Pancreas (tissue), 10 donors: ENCODE data around the gene AURKAIP1. TPM values are rescaled to one million over a fixed set of nuclear protein-coding genes. Genes with fewer than 3 reads are reported as not detected.

ENCODE experiments used
- ATAC-seq, 4 donors: fragments of 200-7000 bp; cut with Tn5 transposase; one replicate each; pipeline versions ENCODE4 v1.8.0 to v1.9.1; 2020; ENCODE audit warnings: mild to moderate bottlenecking in 4 of 4, moderate library complexity in 4 of 4
- DNase-seq, 6 donors: peaks; one replicate each; pipeline ENCODE4 v3.0.0-alpha.2; 2020
- FAIRE-seq: peaks from 2 replicates; lab custom pipeline; 2012; peaks lifted over from hg19 to GRCh38; lab: Jason Lieb, UNC
- H3K27ac ChIP-seq, 4 donors: fragments of 200-600 bp; sonication (generic); 1 replicate in 3 of 4; 2 replicates in 1 of 4; pipeline versions ENCODE4 v1.5.0 to v1.8.0; 2020
- H3K27me3 ChIP-seq, 4 donors: fragments of 200-600 bp; one replicate each; pipeline ENCODE4 v1.8.0; 2021
- H3K36me3 ChIP-seq, 3 donors: fragments of 200-600 bp; sonication (generic) in 1 of 3; one replicate each; pipeline versions ENCODE4 v1.5.0 to v1.8.0; 2020 to 2021
- H3K4me1 ChIP-seq, 3 donors: fragments of 200-600 bp; one replicate each; pipeline ENCODE4 v1.8.0; 2021
- H3K4me3 ChIP-seq, 4 donors: fragments of 200-600 bp; sonication (generic) in 2 of 4; one replicate each; pipeline versions ENCODE4 v1.5.0 to v1.8.0; 2020 to 2021
- H3K9me3 ChIP-seq, 4 donors: fragments of 200-600 bp; one replicate each; pipeline ENCODE4 v1.8.0; 2021
- WGBS, 2 donors: extraction: QIAGEN DNeasy Blood & Tissue Kit; methylation state at CpG; one replicate each; pipeline ENCODE4 v1.1.7; 2013; 5-methylcytosine and 5-hydroxymethylcytosine counted together
- intact Hi-C, 3 donors: fragments of 100-400 bp; cut with DNase I; formaldehyde crosslinking; loops; one replicate each; pipeline versions ENCODE4 v1.11.1 to v1.14.2; 2022
- microRNA-seq, 2 donors: library from miRNA; unstranded; fragments of <30 nt; microRNA quantifications; one replicate each; pipeline versions ENCODE4 to v1.1.0, GENCODE V29; 2019 to 2020
- polyA plus RNA-seq, 2 donors: library from polyadenylated mRNA; stranded (reverse); fragments of 200-250 nt; gene quantifications; one replicate each; pipeline ENCODE4 v1.2.3, GENCODE V29; 2013
- total RNA-seq, 6 donors: library from RNA; stranded (reverse); fragmentation: NEBNext Ultra II Directional in 4 of 6; extraction: Animal tissue kit (Norgen Biotek cat#: 25700) in 4 of 6; gene quantifications; one replicate each; pipeline versions ENCODE4 v1.2.1 to v1.2.4, GENCODE V29; 2021 to 2023
- TF ChIP-seq, protein P1 (sequence below), 4 donors: fragments of 200-600 bp; sonication (generic) in 3 of 4; IDR thresholded peaks; one replicate each; pipeline versions ENCODE4 v1.5.0 to v1.8.0; 2021; ENCODE audit warnings: antibody characterized with exemption in 4 of 4
- donor health status: healthy with polysubstance abuse.
- donor health status: DM: no; HTN: no; CAD: no; lungs with moderate emphysema.
- donor health status: DM: no; HTN: no; CAD: no.
- donor health status: control.
- donor health status: control.
- donor health status: Bipolar disorder and iron deficiency.
- donor health status: DM: yes; HTN: yes; CAD: no.
- donor health status: DM: no; HTN: no; CAD: no.
- donor health status: DM: no; HTN: no; CAD: no.
- donor health status: DM: yes; HTN: yes; CAD: no.

The AURKAIP1 gene
- total and polyA plus RNA-seq, 8 donors, result 52.8 to 161 (median 64.9) TPM

- Histone ChIP-seq H3K27ac (no peak overlapping the region), H3K27me3 (no peaks in the 10 kb centered on the region), H3K4me1 (peaks cover 6 to 19% (median 18%) of the 10 kb centered on the region in 3 donors), H3K36me3 (no peaks in the 10 kb centered on the region), H3K4me3 (peak overlapping the region in 2 of 4 donors; percentile 93 to 98), H3K9me3 (no peaks in the 10 kb centered on the region)
- FAIRE-seq (no peak), ATAC-seq (no peak), DNase-seq (no peak)
- TF ChIP-seq, protein P1, sequence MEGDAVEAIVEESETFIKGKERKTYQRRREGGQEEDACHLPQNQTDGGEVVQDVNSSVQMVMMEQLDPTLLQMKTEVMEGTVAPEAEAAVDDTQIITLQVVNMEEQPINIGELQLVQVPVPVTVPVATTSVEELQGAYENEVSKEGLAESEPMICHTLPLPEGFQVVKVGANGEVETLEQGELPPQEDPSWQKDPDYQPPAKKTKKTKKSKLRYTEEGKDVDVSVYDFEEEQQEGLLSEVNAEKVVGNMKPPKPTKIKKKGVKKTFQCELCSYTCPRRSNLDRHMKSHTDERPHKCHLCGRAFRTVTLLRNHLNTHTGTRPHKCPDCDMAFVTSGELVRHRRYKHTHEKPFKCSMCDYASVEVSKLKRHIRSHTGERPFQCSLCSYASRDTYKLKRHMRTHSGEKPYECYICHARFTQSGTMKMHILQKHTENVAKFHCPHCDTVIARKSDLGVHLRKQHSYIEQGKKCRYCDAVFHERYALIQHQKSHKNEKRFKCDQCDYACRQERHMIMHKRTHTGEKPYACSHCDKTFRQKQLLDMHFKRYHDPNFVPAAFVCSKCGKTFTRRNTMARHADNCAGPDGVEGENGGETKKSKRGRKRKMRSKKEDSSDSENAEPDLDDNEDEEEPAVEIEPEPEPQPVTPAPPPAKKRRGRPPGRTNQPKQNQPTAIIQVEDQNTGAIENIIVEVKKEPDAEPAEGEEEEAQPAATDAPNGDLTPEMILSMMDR (IDR thresholded peaks at IDR 0.05), result no peak
- 54 to 56% methylated on average over 8 of the region's 8 CpGs for WGBS, 2 donors
- intact Hi-C loops, result no loop called here
Observed at GRCh38 chr1:1326075-1326605, 48.9 kb downstream of the AURKAIP1 start.

GRCh38 chr1:1325288-1326074, 49.5 kb downstream of the AURKAIP1 start:
- peak; percentile 49 to 67 (median 60) for ATAC-seq
- intact Hi-C loops, result no loop called here
- H3K9me3 ChIP-seq, result no peaks in the 10 kb centered on the region
- peaks cover 6 to 19% (median 18%) of the 10 kb centered on the region in 3 donors for H3K4me1 ChIP-seq
- H3K27me3 ChIP-seq, result no peaks in the 10 kb centered on the region
- H3K27ac ChIP-seq, result peak overlapping the region; percentile 81 to 90 (median 84)
- H3K36me3 ChIP-seq, result no peaks in the 10 kb centered on the region
- WGBS, 2 donors, result 13 to 15% methylated on average over 13 to 16 of the region's 16 CpGs
- TF ChIP-seq, protein P1 (IDR thresholded peaks at IDR 0.05), result no peak
- peak in 1 of 6 donors; percentile 73 for DNase-seq
- no peak for FAIRE-seq
- H3K4me3 ChIP-seq, result peak overlapping the region; percentile 93 to 99 (median 97)

DNA sequence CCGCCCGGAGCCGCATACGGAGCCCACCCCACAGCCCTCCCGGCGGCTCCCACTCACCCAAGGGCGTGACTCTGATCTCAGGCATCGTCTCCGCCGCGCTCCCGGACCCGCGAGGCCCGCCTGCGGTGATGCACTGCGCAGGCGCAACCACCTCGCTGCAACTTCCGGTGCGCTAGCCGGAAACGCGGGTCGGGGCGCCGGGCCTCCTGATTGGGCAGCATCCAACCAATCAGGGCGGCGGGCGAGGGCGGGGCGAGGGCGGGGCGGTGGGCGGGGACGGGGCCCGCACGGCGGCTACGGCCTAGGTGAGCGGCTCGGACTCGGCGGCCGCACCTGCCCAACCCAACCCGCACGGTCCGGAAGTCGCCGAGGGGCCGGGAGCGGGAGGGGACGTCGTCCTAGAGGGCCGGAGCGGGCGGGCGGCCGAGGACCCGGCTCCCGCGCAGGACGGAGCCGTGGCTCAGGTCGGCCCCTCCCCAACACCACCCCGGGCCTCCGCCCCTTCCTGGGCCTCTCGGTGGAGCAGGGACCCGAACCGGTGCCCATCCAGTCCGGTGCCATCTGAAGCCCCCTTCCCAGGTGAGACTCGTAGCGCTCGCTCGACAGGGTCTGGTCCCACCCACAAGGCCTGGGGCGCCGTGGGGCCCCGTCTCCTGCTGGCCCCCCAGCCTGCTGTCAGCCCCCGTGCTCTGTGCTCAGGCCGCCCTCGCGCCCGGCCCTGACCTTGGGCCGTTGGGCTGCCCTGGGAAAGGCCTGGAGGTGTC, 50.3 kb downstream of the AURKAIP1 start, which contains the start of the genes CPTP and INTS11:
Gene CPTP (plus strand): TSS at position 279 of the 764 bp plus-strand sequence. CDS start 2,109 bp downstream, outside the sequence.
Gene INTS11 (minus strand): TSS at position 137 of the 764 bp plus-strand sequence. CDS start 52 bp downstream, at position 85.
- peak; percentile 92 to 99 (median 96) for DNase-seq
- ATAC-seq, result peak; percentile 86 to 95 (median 90)
- Histone ChIP-seq H3K36me3 (no peaks in the 10 kb centered on the region), H3K4me1 (peaks cover 6 to 19% (median 18%) of the 10 kb centered on the region in 3 donors), H3K9me3 (no peaks in the 10 kb centered on the region), H3K27ac (peak within 1 kb of the TSS; percentile 81 to 90 (median 84)), H3K27me3 (no peaks in the 10 kb centered on the region), H3K4me3 (peak within 1 kb of the TSS; percentile 93 to 99 (median 97))
- intact Hi-C loops, result no loop called here
- TF ChIP-seq, protein P1 (IDR thresholded peaks at IDR 0.05), result no peak
- 0% methylated on average over 49 to 84 of the region's 84 CpGs for WGBS, 2 donors
- no peak for FAIRE-seq

- intact Hi-C loops, result no loop called here
- no peak for DNase-seq
- peak in 2 of 4 donors; percentile 2 to 18 for ATAC-seq
- H3K36me3 ChIP-seq, result no peaks in the 10 kb centered on the region
- no peaks in the 10 kb centered on the region for H3K9me3 ChIP-seq
- WGBS, 2 donors, result 0 to 1% methylated on average over 19 to 40 of the region's 41 CpGs
- peaks cover 6 to 19% (median 18%) of the 10 kb centered on the region in 3 donors for H3K4me1 ChIP-seq
- H3K4me3 ChIP-seq, result peak overlapping the region; percentile 93 to 99 (median 97)
- TF ChIP-seq, protein P1 (IDR thresholded peaks at IDR 0.05), result no peak
- no peak for FAIRE-seq
- peak overlapping the region; percentile 23 to 90 (median 55) for H3K27ac ChIP-seq
- H3K27me3 ChIP-seq, result no peaks in the 10 kb centered on the region
Observed at GRCh38 chr1:1324084-1324523, 50.9 kb downstream of the AURKAIP1 start.

Small RNA genes within 50 kb of the gene (microRNA-seq; reads per million reads assigned to microRNA genes)
- gene MIR6808, result 0 reads per million in 2 donors

Other genes starting within 250 kb of the AURKAIP1 start
- under 1 TPM in 5 of 6 donors, not detected in 1; 0.20 to 0.51 (median 0.38) TPM for gene TTLL10, start 201.3 kb downstream of the AURKAIP1 start, total RNA-seq
- 1 to 10 TPM; 1.0 to 1.6 TPM for gene TTLL10, start 201.3 kb downstream of the AURKAIP1 start, polyA plus RNA-seq
- gene TNFRSF18, start 168.6 kb downstream of the AURKAIP1 start, total RNA-seq, result under 1 TPM in 3 of 6 donors, not detected in 3; 0.32 to 0.34 (median 0.34) TPM
- gene TNFRSF18, start 168.6 kb downstream of the AURKAIP1 start, polyA plus RNA-seq, result 1 to 10 TPM; 1.1 to 1.2 TPM
- gene TNFRSF4, start 161.1 kb downstream of the AURKAIP1 start, total RNA-seq, result 1 to 10 TPM in 3 of 6 donors, under 1 TPM in 3; 0.26 to 1.6 (median 0.86) TPM
- 1 to 10 TPM; 2.8 to 5.0 TPM for gene TNFRSF4, start 161.1 kb downstream of the AURKAIP1 start, polyA plus RNA-seq
- 10 to 100 TPM; 68.3 to 99.4 (median 74.2) TPM for gene SDF4, start 143.2 kb downstream of the AURKAIP1 start, total RNA-seq
- 10 to 100 TPM; 74.0 to 96.6 TPM for gene SDF4, start 143.2 kb downstream of the AURKAIP1 start, polyA plus RNA-seq
- 10 to 100 TPM in 3 of 6 donors, 1 to 10 TPM in 3; 6.2 to 13.4 (median 9.0) TPM for gene B3GALT6, start 143.0 kb downstream of the AURKAIP1 start, total RNA-seq
- 1 to 10 TPM; 8.7 to 8.9 TPM for gene B3GALT6, start 143.0 kb downstream of the AURKAIP1 start, polyA plus RNA-seq
- 1 to 10 TPM in 3 of 6 donors, under 1 TPM in 3; 0.43 to 1.7 (median 0.93) TPM for gene C1QTNF12, start 128.5 kb downstream of the AURKAIP1 start, total RNA-seq
- 1 to 10 TPM; 2.5 to 4.8 TPM for gene C1QTNF12, start 128.5 kb downstream of the AURKAIP1 start, polyA plus RNA-seq
- gene UBE2J2, start 101.4 kb downstream of the AURKAIP1 start, total RNA-seq, result 10 to 100 TPM; 20.8 to 30.4 (median 22.3) TPM
- 10 to 100 TPM; 34.1 to 44.5 TPM for gene UBE2J2, start 101.4 kb downstream of the AURKAIP1 start, polyA plus RNA-seq
- gene SCNN1D, start 94.8 kb downstream of the AURKAIP1 start, total RNA-seq, result 1 to 10 TPM in 5 of 6 donors, under 1 TPM in 1; 0.66 to 6.1 (median 1.6) TPM
- gene SCNN1D, start 94.8 kb downstream of the AURKAIP1 start, polyA plus RNA-seq, result 10 to 100 TPM; 20.6 to 22.0 TPM
- 10 to 100 TPM; 15.2 to 31.4 (median 18.7) TPM for gene ACAP3, start 67.3 kb downstream of the AURKAIP1 start, total RNA-seq
- gene ACAP3, start 67.3 kb downstream of the AURKAIP1 start, polyA plus RNA-seq, result 100 to 1,000 TPM in 1 of 2 donors, 10 to 100 TPM in 1; 76.0 to 133 TPM
- gene PUSL1, start 66.6 kb downstream of the AURKAIP1 start, total RNA-seq, result 10 to 100 TPM in 2 of 6 donors, 1 to 10 TPM in 4; 7.5 to 11.3 (median 9.7) TPM
- gene PUSL1, start 66.6 kb downstream of the AURKAIP1 start, polyA plus RNA-seq, result 10 to 100 TPM; 14.6 to 23.2 TPM
- 10 to 100 TPM; 33.4 to 60.5 (median 56.8) TPM for gene INTS11, start 50.5 kb downstream of the AURKAIP1 start, total RNA-seq
- gene INTS11, start 50.5 kb downstream of the AURKAIP1 start, polyA plus RNA-seq, result 100 to 1,000 TPM; 268 to 311 TPM
- gene CPTP, start 50.4 kb downstream of the AURKAIP1 start, total RNA-seq, result 10 to 100 TPM in 5 of 6 donors, 1 to 10 TPM in 1; 8.0 to 14.8 (median 10.7) TPM
- 10 to 100 TPM; 11.3 to 22.0 TPM for gene CPTP, start 50.4 kb downstream of the AURKAIP1 start, polyA plus RNA-seq
- gene TAS1R3, start 43.9 kb downstream of the AURKAIP1 start, total RNA-seq, result under 1 TPM; 0.04 to 0.41 (median 0.08) TPM
- under 1 TPM; 0.21 to 0.34 TPM for gene TAS1R3, start 43.9 kb downstream of the AURKAIP1 start, polyA plus RNA-seq
- 10 to 100 TPM; 30.6 to 54.0 (median 48.3) TPM for gene DVL1, start 25.8 kb downstream of the AURKAIP1 start, total RNA-seq
- gene DVL1, start 25.8 kb downstream of the AURKAIP1 start, polyA plus RNA-seq, result 100 to 1,000 TPM in 1 of 2 donors, 10 to 100 TPM in 1; 80.5 to 103 TPM
- 10 to 100 TPM in 3 of 6 donors, 1 to 10 TPM in 3; 1.6 to 35.8 (median 7.6) TPM for gene MXRA8, start 16.7 kb downstream of the AURKAIP1 start, total RNA-seq
- gene MXRA8, start 16.7 kb downstream of the AURKAIP1 start, polyA plus RNA-seq, result 10 to 100 TPM; 16.8 to 17.6 TPM
- gene CCNL2, start 24.1 kb upstream of the AURKAIP1 start, total RNA-seq, result 100 to 1,000 TPM in 1 of 6 donors, 10 to 100 TPM in 5; 49.2 to 124 (median 77.1) TPM
- 100 to 1,000 TPM; 270 to 409 TPM for gene CCNL2, start 24.1 kb upstream of the AURKAIP1 start, polyA plus RNA-seq
- 10 to 100 TPM; 42.1 to 71.8 (median 49.1) TPM for gene MRPL20, start 32.1 kb upstream of the AURKAIP1 start, total RNA-seq
- gene MRPL20, start 32.1 kb upstream of the AURKAIP1 start, polyA plus RNA-seq, result 100 to 1,000 TPM in 1 of 2 donors, 10 to 100 TPM in 1; 69.0 to 121 TPM
- 10 to 100 TPM in 3 of 6 donors, 1 to 10 TPM in 3; 2.3 to 16.1 (median 10.7) TPM for gene ANKRD65, start 46.1 kb upstream of the AURKAIP1 start, total RNA-seq
- 10 to 100 TPM; 22.1 to 41.8 TPM for gene ANKRD65, start 46.1 kb upstream of the AURKAIP1 start, polyA plus RNA-seq
- gene VWA1, start 60.5 kb upstream of the AURKAIP1 start, total RNA-seq, result 100 to 1,000 TPM in 2 of 6 donors, 10 to 100 TPM in 4; 25.4 to 138 (median 52.9) TPM
- gene VWA1, start 60.5 kb upstream of the AURKAIP1 start, polyA plus RNA-seq, result 10 to 100 TPM; 53.3 to 58.7 TPM
- 1 to 10 TPM; 2.4 to 9.5 (median 5.8) TPM for gene ATAD3C, start 74.5 kb upstream of the AURKAIP1 start, total RNA-seq
- gene ATAD3C, start 74.5 kb upstream of the AURKAIP1 start, polyA plus RNA-seq, result 10 to 100 TPM; 11.4 to 22.0 TPM
- 10 to 100 TPM in 4 of 6 donors, 1 to 10 TPM in 2; 4.4 to 14.1 (median 11.5) TPM for gene ATAD3B, start 96.6 kb upstream of the AURKAIP1 start, total RNA-seq
- 10 to 100 TPM; 57.2 to 78.9 TPM for gene ATAD3B, start 96.6 kb upstream of the AURKAIP1 start, polyA plus RNA-seq
- gene ATAD3A, start 137.0 kb upstream of the AURKAIP1 start, total RNA-seq, result 10 to 100 TPM in 5 of 6 donors, 1 to 10 TPM in 1; 8.0 to 18.0 (median 14.8) TPM
- 10 to 100 TPM; 22.5 to 33.8 TPM for gene ATAD3A, start 137.0 kb upstream of the AURKAIP1 start, polyA plus RNA-seq
- gene TMEM240, start 165.4 kb upstream of the AURKAIP1 start, total RNA-seq, result 1 to 10 TPM in 1 of 6 donors, under 1 TPM in 4, not detected in 1; 0.22 to 1.0 (median 0.49) TPM
- 1 to 10 TPM; 2.5 to 3.6 TPM for gene TMEM240, start 165.4 kb upstream of the AURKAIP1 start, polyA plus RNA-seq
- 10 to 100 TPM; 49.2 to 63.2 (median 54.4) TPM for gene SSU72, start 199.7 kb upstream of the AURKAIP1 start, total RNA-seq
- 10 to 100 TPM; 57.9 to 74.3 TPM for gene SSU72, start 199.7 kb upstream of the AURKAIP1 start, polyA plus RNA-seq
- 1 to 10 TPM in 2 of 6 donors, under 1 TPM in 4; 0.28 to 2.4 (median 0.71) TPM for gene FNDC10, start 224.9 kb upstream of the AURKAIP1 start, total RNA-seq
- gene FNDC10, start 224.9 kb upstream of the AURKAIP1 start, polyA plus RNA-seq, result 1 to 10 TPM; 1.6 to 2.3 TPM
- 10 to 100 TPM; 27.4 to 60.8 (median 32.4) TPM for gene MIB2, start 240.3 kb upstream of the AURKAIP1 start, total RNA-seq
- gene MIB2, start 240.3 kb upstream of the AURKAIP1 start, polyA plus RNA-seq, result 100 to 1,000 TPM; 140 to 253 TPM